ENCODE results near the gene TMEM247.

The TMEM247 gene

DNA sequence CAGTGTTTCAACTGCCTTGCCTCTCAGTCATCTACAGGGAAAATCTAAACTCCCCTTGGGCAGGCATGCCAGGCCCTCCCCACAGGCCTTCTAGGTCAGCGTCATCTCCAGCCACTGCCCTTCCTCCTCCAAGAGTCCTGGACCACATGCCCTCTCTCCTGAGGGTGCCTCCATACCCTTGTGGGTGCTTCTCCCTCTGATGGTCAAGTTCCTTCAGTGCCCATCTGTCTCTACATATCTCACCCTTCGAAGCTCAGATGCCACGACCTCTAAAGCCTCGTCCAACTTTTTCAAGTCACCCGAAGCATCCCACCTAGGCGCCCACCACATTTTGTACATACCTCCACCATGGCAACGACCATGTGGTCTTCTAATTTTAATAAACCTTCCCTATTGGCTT lies 22.6 kb upstream of the TMEM247 start:
- no peak overlapping the region for H3K27ac ChIP-seq (ENCODE audit: insufficient read depth, low read depth, low read length, poor library complexity, severe bottlenecking)
- no peaks in the 10 kb centered on the region for H3K4me1 ChIP-seq (ENCODE audit: control insufficient read depth, insufficient read depth, low read length)
- H3K27me3 ChIP-seq (ENCODE audit: control insufficient read depth, insufficient read depth, low read length, poor library complexity, severe bottlenecking), result no peaks in the 10 kb centered on the region
- WGBS, 2 experiments, result 91 to 93% methylated on average over 6 to 7 of the region's 7 CpGs
- H3K9me3 ChIP-seq (ENCODE audit: control insufficient read depth, low read length), result no peaks in the 10 kb centered on the region
- H3K4me3 ChIP-seq (ENCODE audit: insufficient read depth, low read depth, low read length), result no peak overlapping the region
- H3K36me3 ChIP-seq (ENCODE audit: control insufficient read depth, insufficient read depth, low read length), result no peaks in the 10 kb centered on the region

DNA sequence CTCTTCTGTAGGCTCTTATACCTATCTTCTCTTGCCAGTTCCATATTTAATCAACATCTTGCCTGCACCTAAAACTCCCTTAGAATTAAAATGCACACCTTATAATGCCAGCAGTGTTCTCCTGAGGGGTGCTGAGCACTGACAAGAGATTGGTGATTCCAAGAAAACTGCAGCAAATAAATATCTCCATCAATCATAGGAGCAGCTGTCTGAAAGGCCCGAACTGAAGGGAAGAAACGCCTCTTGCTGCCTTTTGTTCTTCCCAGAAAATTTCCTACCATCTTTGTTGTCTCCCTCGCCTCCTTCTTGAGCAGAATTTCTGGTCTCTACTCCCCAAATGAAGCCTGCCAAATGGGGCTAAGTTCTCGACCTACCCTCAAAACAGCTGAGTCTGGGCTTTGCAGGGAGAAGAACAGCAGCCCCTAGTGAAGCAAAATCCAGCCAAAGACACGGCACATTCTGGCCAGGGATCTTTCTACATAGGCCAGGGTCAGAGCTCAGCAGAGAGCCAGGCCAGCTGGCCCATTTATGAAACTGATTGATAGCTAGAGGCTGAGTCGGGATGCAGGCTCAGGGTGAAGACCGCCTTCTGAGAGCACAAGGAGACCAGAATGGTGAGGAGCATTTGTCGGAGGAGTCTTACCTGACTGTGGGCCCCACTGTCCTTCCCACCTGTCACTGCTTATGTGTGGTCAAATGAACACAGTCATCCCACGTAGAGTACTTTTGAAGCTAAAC lies 20.4 kb upstream of the TMEM247 start:
- Histone ChIP-seq H3K27me3 (ENCODE audit: control insufficient read depth, insufficient read depth, low read length, poor library complexity, severe bottlenecking) (no peaks in the 10 kb centered on the region), H3K27ac (ENCODE audit: insufficient read depth, low read depth, low read length, poor library complexity, severe bottlenecking) (no peak overlapping the region), H3K36me3 (ENCODE audit: control insufficient read depth, insufficient read depth, low read length) (no peaks in the 10 kb centered on the region), H3K4me1 (ENCODE audit: control insufficient read depth, insufficient read depth, low read length) (no peaks in the 10 kb centered on the region), H3K4me3 (ENCODE audit: insufficient read depth, low read depth, low read length) (no peak overlapping the region), H3K9me3 (ENCODE audit: control insufficient read depth, low read length) (no peaks in the 10 kb centered on the region)
- 89% methylated on average over 9 of the region's 9 CpGs for WGBS, 2 experiments

DNA sequence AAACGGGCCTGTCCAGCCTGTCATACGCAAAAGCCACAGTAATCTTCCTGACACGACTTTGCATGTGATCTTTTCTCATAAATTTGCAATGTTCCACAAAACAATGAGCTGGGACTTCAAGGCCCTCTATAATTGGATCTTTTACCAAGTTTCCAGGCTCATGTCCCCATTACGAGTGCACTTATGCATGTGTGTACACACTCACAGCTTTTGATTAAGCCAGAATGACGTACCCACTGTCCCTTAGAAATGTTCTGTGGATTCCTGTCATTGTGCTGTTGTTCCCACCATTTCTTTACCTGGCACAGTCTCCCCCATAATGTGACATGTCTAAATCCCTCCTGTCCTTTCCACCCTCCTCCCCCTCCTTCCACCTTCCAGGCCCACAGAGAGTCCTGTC lies 19.7 kb upstream of the TMEM247 start:
- Histone ChIP-seq H3K27ac (ENCODE audit: insufficient read depth, low read depth, low read length, poor library complexity, severe bottlenecking) (no peak overlapping the region), H3K4me3 (ENCODE audit: insufficient read depth, low read depth, low read length) (no peak overlapping the region), H3K36me3 (ENCODE audit: control insufficient read depth, insufficient read depth, low read length) (no peaks in the 10 kb centered on the region), H3K9me3 (ENCODE audit: control insufficient read depth, low read length) (no peaks in the 10 kb centered on the region), H3K4me1 (ENCODE audit: control insufficient read depth, insufficient read depth, low read length) (no peaks in the 10 kb centered on the region), H3K27me3 (ENCODE audit: control insufficient read depth, insufficient read depth, low read length, poor library complexity, severe bottlenecking) (no peaks in the 10 kb centered on the region)
- WGBS, 2 experiments, result 89 to 91% methylated on average over 5 of the region's 5 CpGs

DNA sequence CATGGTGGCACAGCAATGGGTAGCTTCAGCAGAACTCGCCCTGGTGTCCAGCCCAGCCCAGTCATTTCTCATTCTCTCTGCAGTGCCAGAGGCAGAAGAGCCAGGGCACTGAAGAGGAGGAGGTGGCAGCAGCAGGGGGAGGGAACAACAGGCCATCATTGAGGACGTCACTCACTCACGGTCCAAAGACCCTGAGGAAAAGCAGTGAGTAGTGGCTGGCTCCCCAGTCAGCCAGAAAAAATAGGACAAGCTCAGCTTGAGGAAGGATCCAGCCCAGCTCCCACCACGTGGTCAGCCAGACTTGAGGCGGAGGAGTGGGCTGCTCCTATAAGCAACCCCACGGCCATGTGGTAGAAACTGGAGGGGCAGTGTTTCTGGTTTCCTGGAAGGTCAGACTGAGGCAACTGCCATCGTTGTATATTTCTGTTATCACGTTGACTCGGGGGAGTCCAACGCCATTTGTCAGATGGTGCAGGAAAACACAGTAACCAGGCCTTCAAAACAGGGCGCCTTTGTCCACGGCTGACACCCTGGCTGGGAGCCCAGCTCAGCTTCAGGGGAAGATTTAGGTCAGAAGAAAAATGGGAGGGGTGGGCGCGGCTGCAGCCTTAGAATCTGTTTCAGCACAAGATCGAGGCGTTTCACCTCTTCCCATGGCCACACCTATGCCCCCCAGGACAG lies 19.0 kb upstream of the TMEM247 start:
- Histone ChIP-seq H3K27me3 (ENCODE audit: control insufficient read depth, insufficient read depth, low read length, poor library complexity, severe bottlenecking) (no peaks in the 10 kb centered on the region), H3K36me3 (ENCODE audit: control insufficient read depth, insufficient read depth, low read length) (no peaks in the 10 kb centered on the region), H3K27ac (ENCODE audit: insufficient read depth, low read depth, low read length, poor library complexity, severe bottlenecking) (no peak overlapping the region), H3K9me3 (ENCODE audit: control insufficient read depth, low read length) (no peaks in the 10 kb centered on the region), H3K4me3 (ENCODE audit: insufficient read depth, low read depth, low read length) (no peak overlapping the region), H3K4me1 (ENCODE audit: control insufficient read depth, insufficient read depth, low read length) (no peaks in the 10 kb centered on the region)
- 91 to 92% methylated on average over 16 of the region's 16 CpGs for WGBS, 2 experiments

DNA sequence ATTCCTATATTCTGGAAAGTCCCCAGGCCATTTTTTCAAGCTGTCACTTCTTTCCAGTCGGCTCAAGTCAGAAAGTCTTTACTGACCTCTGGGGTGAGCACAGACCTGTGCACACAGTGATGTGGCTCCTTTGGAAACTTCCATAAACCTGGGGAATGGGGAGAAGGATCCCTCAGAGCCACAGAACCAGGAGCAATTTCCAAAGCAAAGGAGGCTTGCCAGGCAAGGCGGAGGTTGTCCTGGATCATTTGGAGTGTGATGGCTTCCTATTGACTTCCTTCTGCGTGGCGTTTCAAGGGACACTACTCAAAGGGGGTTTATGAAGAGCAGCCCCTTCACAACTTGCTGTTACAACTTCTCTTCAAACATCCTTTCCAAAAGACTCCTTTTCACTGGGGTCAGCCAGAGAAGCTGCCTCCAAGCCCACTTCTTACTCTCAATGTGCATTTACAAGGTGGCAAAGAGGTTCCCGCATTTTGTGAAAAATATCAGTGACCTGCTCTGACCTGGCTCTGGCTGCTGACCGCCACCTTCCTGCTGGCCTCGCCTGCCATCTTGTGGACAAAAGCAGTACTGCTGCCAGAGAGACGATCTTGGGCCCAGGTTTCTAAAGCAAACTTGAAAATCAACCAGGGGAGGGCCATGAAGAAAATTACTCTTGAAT lies 18.2 kb upstream of the TMEM247 start:
- H3K9me3 ChIP-seq (ENCODE audit: control insufficient read depth, low read length), result no peaks in the 10 kb centered on the region
- H3K4me3 ChIP-seq (ENCODE audit: insufficient read depth, low read depth, low read length), result no peak overlapping the region
- no peak overlapping the region for H3K27ac ChIP-seq (ENCODE audit: insufficient read depth, low read depth, low read length, poor library complexity, severe bottlenecking)
- H3K27me3 ChIP-seq (ENCODE audit: control insufficient read depth, insufficient read depth, low read length, poor library complexity, severe bottlenecking), result no peaks in the 10 kb centered on the region
- WGBS, 2 experiments, result 51 to 52% methylated on average over 8 of the region's 8 CpGs
- H3K4me1 ChIP-seq (ENCODE audit: control insufficient read depth, insufficient read depth, low read length), result no peaks in the 10 kb centered on the region
- no peaks in the 10 kb centered on the region for H3K36me3 ChIP-seq (ENCODE audit: control insufficient read depth, insufficient read depth, low read length)

DNA sequence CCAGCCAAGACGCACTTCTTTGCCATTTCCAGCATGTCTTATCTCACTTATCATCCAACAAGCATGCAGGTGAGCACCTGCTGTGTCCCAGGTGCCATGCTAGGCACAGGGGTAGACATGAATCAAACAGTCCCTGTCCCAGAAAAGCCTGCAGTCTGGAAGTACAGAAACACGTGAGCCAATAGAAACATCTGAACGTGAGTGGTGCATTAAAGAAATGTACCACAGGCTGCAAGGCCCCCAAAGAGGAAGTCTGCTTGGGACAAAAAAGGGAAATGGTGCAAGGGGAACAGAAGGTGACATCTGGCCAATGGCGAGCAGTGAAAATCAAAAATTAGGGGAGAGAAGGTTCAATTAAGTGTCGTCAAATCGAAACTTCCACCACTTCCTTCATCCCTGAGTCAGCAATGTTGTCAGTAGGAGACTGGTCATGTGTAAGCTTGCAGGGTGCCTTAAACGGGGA lies 17.6 kb upstream of the TMEM247 start:
- Histone ChIP-seq H3K4me3 (ENCODE audit: insufficient read depth, low read depth, low read length) (no peak overlapping the region), H3K36me3 (ENCODE audit: control insufficient read depth, insufficient read depth, low read length) (no peaks in the 10 kb centered on the region), H3K9me3 (ENCODE audit: control insufficient read depth, low read length) (no peaks in the 10 kb centered on the region), H3K4me1 (ENCODE audit: control insufficient read depth, insufficient read depth, low read length) (no peaks in the 10 kb centered on the region), H3K27ac (ENCODE audit: insufficient read depth, low read depth, low read length, poor library complexity, severe bottlenecking) (no peak overlapping the region), H3K27me3 (ENCODE audit: control insufficient read depth, insufficient read depth, low read length, poor library complexity, severe bottlenecking) (no peaks in the 10 kb centered on the region)
- 54 to 57% methylated on average over 7 of the region's 7 CpGs for WGBS, 2 experiments

DNA sequence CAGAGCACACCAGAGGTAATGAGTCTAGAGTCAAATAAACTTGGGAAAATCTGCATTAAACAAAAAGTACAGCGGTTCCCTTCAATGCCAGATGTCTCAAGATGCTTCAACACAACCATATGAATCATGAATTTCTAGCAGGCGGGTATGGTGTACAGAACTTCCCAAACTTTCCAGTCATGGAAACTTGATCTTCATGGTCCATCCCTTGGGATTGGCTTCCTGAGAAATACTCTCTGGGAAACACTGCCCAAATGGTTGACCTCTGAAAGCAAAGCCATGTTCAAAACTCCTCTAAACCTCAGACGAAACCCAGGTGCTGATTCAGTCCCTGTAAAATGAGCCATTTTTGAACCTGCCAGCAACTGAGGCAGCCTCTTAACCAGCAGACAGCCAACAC lies 16.4 kb upstream of the TMEM247 start:
- Histone ChIP-seq H3K27ac (ENCODE audit: insufficient read depth, low read depth, low read length, poor library complexity, severe bottlenecking) (no peak overlapping the region), H3K4me3 (ENCODE audit: insufficient read depth, low read depth, low read length) (no peak overlapping the region), H3K4me1 (ENCODE audit: control insufficient read depth, insufficient read depth, low read length) (no peaks in the 10 kb centered on the region), H3K36me3 (ENCODE audit: control insufficient read depth, insufficient read depth, low read length) (no peaks in the 10 kb centered on the region), H3K27me3 (ENCODE audit: control insufficient read depth, insufficient read depth, low read length, poor library complexity, severe bottlenecking) (no peaks in the 10 kb centered on the region), H3K9me3 (ENCODE audit: control insufficient read depth, low read length) (no peaks in the 10 kb centered on the region)
- WGBS, 2 experiments, result 85 to 86% methylated on average over 3 of the region's 3 CpGs

DNA sequence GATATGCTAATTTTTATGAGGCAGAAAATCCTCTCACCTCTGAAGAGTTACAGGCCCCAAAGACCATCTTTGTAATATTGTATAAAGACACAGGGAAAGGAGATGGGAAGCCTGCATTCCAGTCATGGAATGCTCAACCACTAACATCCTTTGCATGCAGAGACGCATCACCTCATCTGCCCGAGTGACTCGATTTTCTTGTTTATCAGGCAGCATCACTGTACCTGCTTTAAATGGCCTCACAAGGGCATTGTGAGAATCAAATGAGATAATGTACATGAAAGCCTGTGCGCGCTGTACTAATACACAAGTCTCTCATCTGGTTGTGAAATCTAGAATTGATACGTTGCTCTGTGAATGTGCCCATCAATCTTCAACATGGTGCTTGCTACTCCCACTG lies 10.2 kb upstream of the TMEM247 start:
- WGBS, 2 experiments, result 92 to 95% methylated on average over 6 of the region's 6 CpGs
- Histone ChIP-seq H3K4me1 (ENCODE audit: control insufficient read depth, insufficient read depth, low read length) (no peaks in the 10 kb centered on the region), H3K27me3 (ENCODE audit: control insufficient read depth, insufficient read depth, low read length, poor library complexity, severe bottlenecking) (no peaks in the 10 kb centered on the region)

DNA sequence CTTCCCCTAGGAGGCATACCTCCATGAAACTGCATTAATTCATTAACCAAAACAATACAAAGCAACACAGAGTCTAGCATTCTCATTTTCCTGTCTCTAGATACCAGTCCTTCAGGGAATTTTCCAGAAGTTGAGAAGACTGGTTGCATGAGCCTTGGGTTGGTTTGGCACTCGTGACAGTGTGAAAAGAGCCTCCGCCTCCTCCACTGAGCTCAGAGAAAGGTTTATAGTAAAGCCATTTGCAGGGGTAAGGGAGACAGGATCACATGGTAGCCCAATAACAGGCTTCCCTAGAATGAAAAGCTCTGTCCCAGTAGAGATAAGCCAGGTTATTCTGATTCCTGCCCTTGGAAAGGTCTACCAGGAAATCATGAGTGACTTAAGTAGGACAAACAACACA lies 9.7 kb upstream of the TMEM247 start:
- WGBS, 2 experiments, result 87 to 88% methylated on average over 2 of the region's 2 CpGs
- Histone ChIP-seq H3K4me3 (ENCODE audit: insufficient read depth, low read depth, low read length) (no peak overlapping the region), H3K4me1 (ENCODE audit: control insufficient read depth, insufficient read depth, low read length) (no peaks in the 10 kb centered on the region), H3K27ac (ENCODE audit: insufficient read depth, low read depth, low read length, poor library complexity, severe bottlenecking) (no peak overlapping the region), H3K27me3 (ENCODE audit: control insufficient read depth, insufficient read depth, low read length, poor library complexity, severe bottlenecking) (no peaks in the 10 kb centered on the region), H3K36me3 (ENCODE audit: control insufficient read depth, insufficient read depth, low read length) (no peaks in the 10 kb centered on the region), H3K9me3 (ENCODE audit: control insufficient read depth, low read length) (no peaks in the 10 kb centered on the region)

More for the DNA sequence above, 10.2 kb upstream of the TMEM247 start:
- no peak overlapping the region for H3K27ac ChIP-seq (ENCODE audit: insufficient read depth, low read depth, low read length, poor library complexity, severe bottlenecking)
- no peak overlapping the region for H3K4me3 ChIP-seq (ENCODE audit: insufficient read depth, low read depth, low read length)
- H3K36me3 ChIP-seq (ENCODE audit: control insufficient read depth, insufficient read depth, low read length), result no peaks in the 10 kb centered on the region
- no peaks in the 10 kb centered on the region for H3K9me3 ChIP-seq (ENCODE audit: control insufficient read depth, low read length)

DNA sequence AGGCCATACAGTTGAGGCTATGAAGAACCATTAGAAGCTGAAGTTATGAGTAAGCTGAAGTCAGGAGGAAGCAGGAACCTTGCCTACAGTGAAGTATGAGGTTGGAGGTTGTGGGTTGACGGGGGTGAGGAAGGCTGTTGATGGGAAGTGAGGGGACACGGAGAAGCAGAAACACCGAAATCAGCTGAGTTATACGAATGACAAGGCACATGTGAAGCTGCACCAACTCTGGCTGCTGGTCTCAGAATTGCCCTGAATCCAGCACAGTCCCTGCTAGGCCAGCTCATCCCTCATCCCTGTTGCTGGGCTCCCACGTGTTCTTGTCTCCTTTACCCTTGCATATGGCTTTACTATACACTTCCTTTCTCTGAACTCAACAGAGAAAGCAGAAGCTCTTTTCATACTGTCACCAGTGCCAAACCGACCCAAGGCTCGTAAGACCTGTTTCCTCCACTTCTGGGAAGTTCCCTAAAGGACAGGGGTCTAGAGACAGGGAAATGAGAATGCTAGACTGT lies 9.2 kb upstream of the TMEM247 start:
- H3K9me3 ChIP-seq (ENCODE audit: control insufficient read depth, low read length), result no peaks in the 10 kb centered on the region
- H3K36me3 ChIP-seq (ENCODE audit: control insufficient read depth, insufficient read depth, low read length), result no peaks in the 10 kb centered on the region
- H3K27me3 ChIP-seq (ENCODE audit: control insufficient read depth, insufficient read depth, low read length, poor library complexity, severe bottlenecking), result no peaks in the 10 kb centered on the region
- no peak overlapping the region for H3K4me3 ChIP-seq (ENCODE audit: insufficient read depth, low read depth, low read length)
- no peak overlapping the region for H3K27ac ChIP-seq (ENCODE audit: insufficient read depth, low read depth, low read length, poor library complexity, severe bottlenecking)
- WGBS, 2 experiments, result 88 to 90% methylated on average over 7 of the region's 7 CpGs
- H3K4me1 ChIP-seq (ENCODE audit: control insufficient read depth, insufficient read depth, low read length), result no peaks in the 10 kb centered on the region
